ENCODE data around the gene PROP1.

GRCh38 chr5:177982072-177982727, 13.8 kb downstream of the PROP1 start:
- TF ChIP-seq POLR2AphosphoS5 (IDR thresholded peaks at IDR 0.05) = no peak
- TF ChIP-seq, protein P1, sequence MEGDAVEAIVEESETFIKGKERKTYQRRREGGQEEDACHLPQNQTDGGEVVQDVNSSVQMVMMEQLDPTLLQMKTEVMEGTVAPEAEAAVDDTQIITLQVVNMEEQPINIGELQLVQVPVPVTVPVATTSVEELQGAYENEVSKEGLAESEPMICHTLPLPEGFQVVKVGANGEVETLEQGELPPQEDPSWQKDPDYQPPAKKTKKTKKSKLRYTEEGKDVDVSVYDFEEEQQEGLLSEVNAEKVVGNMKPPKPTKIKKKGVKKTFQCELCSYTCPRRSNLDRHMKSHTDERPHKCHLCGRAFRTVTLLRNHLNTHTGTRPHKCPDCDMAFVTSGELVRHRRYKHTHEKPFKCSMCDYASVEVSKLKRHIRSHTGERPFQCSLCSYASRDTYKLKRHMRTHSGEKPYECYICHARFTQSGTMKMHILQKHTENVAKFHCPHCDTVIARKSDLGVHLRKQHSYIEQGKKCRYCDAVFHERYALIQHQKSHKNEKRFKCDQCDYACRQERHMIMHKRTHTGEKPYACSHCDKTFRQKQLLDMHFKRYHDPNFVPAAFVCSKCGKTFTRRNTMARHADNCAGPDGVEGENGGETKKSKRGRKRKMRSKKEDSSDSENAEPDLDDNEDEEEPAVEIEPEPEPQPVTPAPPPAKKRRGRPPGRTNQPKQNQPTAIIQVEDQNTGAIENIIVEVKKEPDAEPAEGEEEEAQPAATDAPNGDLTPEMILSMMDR (IDR thresholded peaks at IDR 0.05) = peak in 2 of 5 experiments; percentile 20 to 27
